DOHH2 (cell line): ENCODE data around the gene COPS3.

Source experiments
- EZH2phosphoT487 ChIP-seq: fragments of 200-600 bp; sonication (generic); IDR thresholded peaks from 2 replicates; pipeline ENCODE4 v1.6.1; 2017; ENCODE audit warnings: borderline replicate concordance, mild to moderate bottlenecking, antibody characterized with exemption, low read length, moderate library complexity, mixed read lengths
- TF ChIP-seq, protein P1 (sequence below): fragments of 200-600 bp; sonication (generic); IDR thresholded peaks from one replicate; pipeline ENCODE4 v1.5.1; 2014; ENCODE audit warnings: antibody characterized with exemption, mild to moderate bottlenecking, low read depth, low read length; ENCODE audit not compliant: poor library complexity, severe bottlenecking

DNA sequence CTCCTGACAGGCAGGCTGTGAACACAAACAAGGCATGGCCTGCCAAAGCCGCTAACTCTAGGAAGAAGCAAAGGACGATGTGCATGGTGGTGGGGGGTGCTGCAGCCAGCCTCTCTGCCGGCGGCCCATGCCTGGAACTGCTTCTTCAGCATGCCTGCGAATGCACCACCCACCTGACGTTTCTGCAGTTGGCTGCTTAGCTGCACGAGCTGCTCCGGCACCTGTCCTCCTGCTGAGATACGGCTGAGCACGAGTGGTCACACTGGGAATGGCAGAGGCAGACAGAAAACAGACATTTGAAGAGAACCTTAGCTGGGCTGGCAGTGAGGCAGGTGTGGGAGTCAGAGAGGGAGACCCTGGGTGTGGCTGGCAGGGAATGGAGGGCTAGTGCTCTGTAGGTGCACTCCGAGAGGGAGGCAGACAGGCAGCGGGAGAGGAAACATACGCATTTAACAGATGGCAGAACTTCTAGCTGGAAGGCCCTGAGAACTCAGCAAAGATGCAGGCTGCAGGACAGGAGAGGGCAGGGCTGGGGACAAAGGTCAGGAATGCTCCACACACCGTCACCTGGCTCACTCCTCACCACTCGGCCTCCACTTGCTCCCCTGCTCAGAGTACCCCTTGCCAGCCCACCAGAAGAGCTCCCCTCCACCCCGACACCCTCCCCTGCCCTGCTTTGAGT is 49.3 kb downstream of the COPS3 start:
- TF ChIP-seq, protein P1, sequence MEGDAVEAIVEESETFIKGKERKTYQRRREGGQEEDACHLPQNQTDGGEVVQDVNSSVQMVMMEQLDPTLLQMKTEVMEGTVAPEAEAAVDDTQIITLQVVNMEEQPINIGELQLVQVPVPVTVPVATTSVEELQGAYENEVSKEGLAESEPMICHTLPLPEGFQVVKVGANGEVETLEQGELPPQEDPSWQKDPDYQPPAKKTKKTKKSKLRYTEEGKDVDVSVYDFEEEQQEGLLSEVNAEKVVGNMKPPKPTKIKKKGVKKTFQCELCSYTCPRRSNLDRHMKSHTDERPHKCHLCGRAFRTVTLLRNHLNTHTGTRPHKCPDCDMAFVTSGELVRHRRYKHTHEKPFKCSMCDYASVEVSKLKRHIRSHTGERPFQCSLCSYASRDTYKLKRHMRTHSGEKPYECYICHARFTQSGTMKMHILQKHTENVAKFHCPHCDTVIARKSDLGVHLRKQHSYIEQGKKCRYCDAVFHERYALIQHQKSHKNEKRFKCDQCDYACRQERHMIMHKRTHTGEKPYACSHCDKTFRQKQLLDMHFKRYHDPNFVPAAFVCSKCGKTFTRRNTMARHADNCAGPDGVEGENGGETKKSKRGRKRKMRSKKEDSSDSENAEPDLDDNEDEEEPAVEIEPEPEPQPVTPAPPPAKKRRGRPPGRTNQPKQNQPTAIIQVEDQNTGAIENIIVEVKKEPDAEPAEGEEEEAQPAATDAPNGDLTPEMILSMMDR, result no peak
- TF ChIP-seq EZH2phosphoT487, result no peak
